CD8-positive, alpha-beta memory T cell (primary cell): Measurements from ENCODE around the gene VASH2. TPM values are rescaled to one million over a fixed set of nuclear protein-coding genes. Genes with fewer than 3 reads are reported as not detected.
"Not testable (repeated sequence)": the region's sequence is repeated elsewhere in the genome, so short reads cannot be mapped to it uniquely, and the experiment has no call there.

Source experiments
- CTCF ChIA-PET: fragments of 350-600 bp; sonication (Branson Sonifier 250); formaldehyde crosslinking; loops from one replicate; lab custom pipeline; 2021; ENCODE audit warnings: antibody characterized with exemption; lab: Charles Lee
- POLR2A ChIA-PET: fragments of 350-600 bp; sonication (Branson Sonifier 250); formaldehyde crosslinking; loops from one replicate; lab custom pipeline; 2021; ENCODE audit warnings: antibody characterized with exemption; lab: Charles Lee
- DNase-seq, 5 donors: peaks; one replicate each; pipeline versions ENCODE4 v3.0.0 to v3.0.0-alpha.2; 2020 to 2022; ENCODE audit warnings: mixed read lengths in 1 of 5
- H3K27ac ChIP-seq: one replicate; pipeline ENCODE4 v1.7.0; 2013; ENCODE audit warnings: low read depth, mild to moderate bottlenecking, low read length, moderate library complexity
- H3K27me3 ChIP-seq: 2 replicates; pipeline ENCODE4 v1.7.0; 2013; ENCODE audit warnings: low read length, mild to moderate bottlenecking; ENCODE audit not compliant: insufficient read depth, poor library complexity, severe bottlenecking
- H3K36me3 ChIP-seq: 2 replicates; pipeline ENCODE4 v1.7.0; 2013; ENCODE audit warnings: mild to moderate bottlenecking, low read length, moderate library complexity; ENCODE audit not compliant: insufficient read depth
- H3K4me1 ChIP-seq: 2 replicates; pipeline ENCODE4 v1.7.0; 2013; ENCODE audit warnings: mild to moderate bottlenecking, low read length, moderate library complexity; ENCODE audit not compliant: insufficient read depth
- H3K4me3 ChIP-seq: 2 replicates; pipeline ENCODE4 v1.7.0; 2013; ENCODE audit warnings: mild to moderate bottlenecking, low read length
- H3K9me3 ChIP-seq: 2 replicates; pipeline ENCODE4 v1.7.0; 2013; ENCODE audit warnings: mild to moderate bottlenecking, low read length
- H3K27ac Mint-ChIP-seq, 8 donors: one replicate each; pipeline ENCODE4 v1.8.0; 2020 to 2021; ENCODE audit warnings: mixed read lengths in 8 of 8, mild to moderate bottlenecking in 6 of 8, inconsistent platforms in 3 of 8, moderate library complexity in 3 of 8
- H3K27me3 Mint-ChIP-seq, 2 donors: one replicate each; pipeline ENCODE4 v1.8.0; 2020 to 2021; ENCODE audit warnings: mixed read lengths in 2 of 2, mild to moderate bottlenecking in 1 of 2, moderate library complexity in 1 of 2
- H3K36me3 Mint-ChIP-seq, 3 donors: one replicate each; pipeline ENCODE4 v1.8.0; 2020 to 2021; ENCODE audit warnings: mixed read lengths in 3 of 3, inconsistent platforms in 1 of 3, mild to moderate bottlenecking in 1 of 3
- H3K4me1 Mint-ChIP-seq, 3 donors: one replicate each; pipeline ENCODE4 v1.8.0; 2020 to 2021; ENCODE audit warnings: mixed read lengths in 3 of 3, inconsistent platforms in 1 of 3, mild to moderate bottlenecking in 1 of 3
- H3K4me3 Mint-ChIP-seq, 7 donors: one replicate each; pipeline ENCODE4 v1.8.0; 2020 to 2021; ENCODE audit warnings: mixed read lengths in 7 of 7, mild to moderate bottlenecking in 6 of 7, moderate library complexity in 4 of 7, inconsistent platforms in 2 of 7
- H3K9me3 Mint-ChIP-seq, 5 donors: one replicate each; pipeline ENCODE4 v1.8.0; 2020 to 2022; ENCODE audit warnings: mixed read lengths in 5 of 5, mild to moderate bottlenecking in 3 of 5, moderate library complexity in 2 of 5, inconsistent platforms in 1 of 5
- polyA plus RNA-seq: library from polyadenylated mRNA; unstranded; fragments of 300-500 nt; fragmentation: Illumina TruSeq; gene quantifications from one replicate; pipeline ENCODE4 v1.2.3, GENCODE V29; 2021
- total RNA-seq, 2 experiments: library from RNA; stranded (reverse); gene quantifications; one replicate each; pipeline ENCODE4 v1.2.3, GENCODE V29; 2021

Gene VASH2
- total RNA-seq (under 1 TPM; 0.07 to 0.18 TPM), polyA plus RNA-seq (not detected)

GRCh38 chr1:212950243-212951125 lies at the start of gene VASH2:
TSS of gene VASH2 (plus strand) at chr1:212950541. CDS start at chr1:212951543, 1,002 bp downstream.
- no peaks in the 10 kb centered on the region for H3K36me3 Mint-ChIP-seq

DNA sequence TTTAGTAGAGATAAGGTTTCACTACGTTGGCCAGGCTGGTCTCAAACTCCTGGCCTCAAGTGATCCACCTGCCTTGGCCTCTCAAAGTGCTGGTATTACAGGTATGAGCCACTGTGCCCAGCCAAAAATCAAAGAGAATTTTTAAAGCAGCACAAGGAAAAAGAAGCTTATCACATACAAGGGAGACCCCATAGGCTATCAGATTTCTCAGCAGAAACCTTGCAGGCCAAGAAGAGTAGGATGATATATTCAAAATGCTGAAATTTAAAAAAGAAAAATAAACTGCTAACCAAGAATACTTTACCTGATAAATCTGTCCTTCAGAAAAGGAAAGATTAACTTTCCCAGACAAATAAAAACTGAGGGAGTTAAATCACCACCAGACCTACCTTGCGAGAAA lies 49.1 kb upstream of the VASH2 start:
- H3K27ac ChIP-seq: no peak overlapping the region
- no peaks in the 10 kb centered on the region for H3K27me3 Mint-ChIP-seq
- POLR2A ChIA-PET: no interaction called here
- no peak overlapping the region for H3K4me3 ChIP-seq
- H3K4me3 Mint-ChIP-seq: no peak overlapping the region
- H3K9me3 ChIP-seq: peaks cover 9% of the 10 kb centered on the region
- no peaks in the 10 kb centered on the region for H3K4me1 ChIP-seq
- no peaks in the 10 kb centered on the region for H3K36me3 ChIP-seq
- no peak for DNase-seq
- H3K4me1 Mint-ChIP-seq: no peaks in the 10 kb centered on the region
- no peak overlapping the region for H3K27ac Mint-ChIP-seq
- no peaks in the 10 kb centered on the region for H3K27me3 ChIP-seq
- H3K9me3 Mint-ChIP-seq: peaks cover 31 to 37% (median 36%) of the 10 kb centered on the region in 5 donors
- peaks cover 24 to 43% (median 35%) of the 10 kb centered on the region in 3 donors for H3K36me3 Mint-ChIP-seq
- CTCF ChIA-PET: interaction anchor here (0.7 kb wide), 1 partner anchor 801 kb away, joined by 3 read pairs; no protein-coding TSS in a partner anchor

More at GRCh38 chr1:212950243-212951125, at the start of gene VASH2:
- H3K36me3 ChIP-seq: no peaks in the 10 kb centered on the region
- H3K4me1 ChIP-seq: no peaks in the 10 kb centered on the region
- peak within 1 kb of the TSS; percentile 39 for H3K4me3 ChIP-seq
- H3K27me3 ChIP-seq: peaks cover 16% of the 10 kb centered on the region
- ChIA-PET POLR2A (no interaction called here), CTCF (no interaction called here)
- peaks cover 36 to 60% of the 10 kb centered on the region in 2 donors for H3K27me3 Mint-ChIP-seq
- H3K4me1 Mint-ChIP-seq: peaks cover 7 to 22% (median 9%) of the 10 kb centered on the region in 3 donors
- H3K4me3 Mint-ChIP-seq: peak within 1 kb of the TSS in 6 of 7 donors; percentile 62 to 87 (median 74)
- H3K27ac Mint-ChIP-seq: peak within 1 kb of the TSS in 1 of 8 donors; percentile 14
- H3K9me3 Mint-ChIP-seq: peaks cover 0 to 5% (median 2%) of the 10 kb centered on the region in 5 donors
- H3K9me3 ChIP-seq: no peaks in the 10 kb centered on the region
- peak in 4 of 5 donors; percentile 3 to 11 (median 9) for DNase-seq
- H3K27ac ChIP-seq: no peak within 1 kb of the TSS

DNA sequence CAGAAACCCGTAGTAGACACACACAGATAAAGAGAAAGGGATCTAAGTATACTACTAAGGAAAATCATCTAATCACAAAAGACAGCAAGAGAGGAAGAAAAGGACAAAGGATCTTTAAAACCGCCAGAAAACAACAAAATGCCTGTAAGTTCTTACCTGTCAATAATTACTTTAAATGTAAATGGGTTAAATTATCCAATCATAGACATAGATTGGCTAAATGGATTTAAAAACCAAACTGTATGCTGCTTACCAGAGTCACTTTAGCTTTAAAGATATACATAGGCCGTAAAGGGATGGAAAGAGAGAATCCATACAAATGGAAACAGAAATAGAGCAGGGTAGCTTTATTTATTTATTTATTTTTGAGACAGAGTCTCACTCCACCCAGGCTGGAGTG lies 48.3 kb upstream of the VASH2 start:
- no peaks in the 10 kb centered on the region for H3K36me3 ChIP-seq
- peaks cover 9% of the 10 kb centered on the region for H3K9me3 ChIP-seq
- H3K27ac ChIP-seq: no peak overlapping the region
- ChIA-PET CTCF (no interaction called here), POLR2A (no interaction called here)
- Mint-ChIP-seq H3K36me3 (peaks cover 22 to 41% (median 32%) of the 10 kb centered on the region in 3 donors), H3K27me3 (no peaks in the 10 kb centered on the region), H3K4me3 (no peak overlapping the region), H3K9me3 (peaks cover 31 to 37% (median 36%) of the 10 kb centered on the region in 5 donors), H3K4me1 (no peaks in the 10 kb centered on the region), H3K27ac (no peak overlapping the region)
- no peak for DNase-seq
- no peaks in the 10 kb centered on the region for H3K4me1 ChIP-seq
- no peak overlapping the region for H3K4me3 ChIP-seq
- no peaks in the 10 kb centered on the region for H3K27me3 ChIP-seq

DNA sequence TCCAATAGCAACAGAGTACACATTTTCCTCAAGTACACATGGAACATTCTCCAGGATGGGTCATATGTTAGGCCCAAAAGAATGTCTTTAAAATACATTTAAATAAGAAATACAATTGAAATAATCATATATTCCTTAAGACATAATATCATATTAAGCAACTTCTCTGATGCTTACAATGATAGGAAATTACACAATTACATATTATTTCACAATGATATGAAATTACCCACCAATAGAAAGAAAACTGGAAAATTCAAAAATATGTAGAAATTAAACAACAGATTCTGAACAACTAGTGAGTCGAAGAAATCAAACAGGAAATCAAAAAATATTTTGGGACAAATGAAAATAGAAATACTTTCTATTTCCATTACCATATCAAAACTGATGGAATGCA lies 46.7 kb upstream of the VASH2 start:
- ChIA-PET CTCF (no interaction called here), POLR2A (no interaction called here)
- Mint-ChIP-seq H3K4me1 (no peaks in the 10 kb centered on the region), H3K27me3 (peaks cover 0 to 4% of the 10 kb centered on the region in 2 donors), H3K27ac (no peak overlapping the region), H3K9me3 (peaks cover 28 to 36% (median 35%) of the 10 kb centered on the region in 5 donors), H3K36me3 (peaks cover 14 to 30% (median 20%) of the 10 kb centered on the region in 3 donors), H3K4me3 (no peak overlapping the region)
- no peaks in the 10 kb centered on the region for H3K36me3 ChIP-seq
- H3K4me1 ChIP-seq: no peaks in the 10 kb centered on the region
- no peak overlapping the region for H3K4me3 ChIP-seq
- no peak overlapping the region for H3K27ac ChIP-seq
- no peak for DNase-seq
- peaks cover 9% of the 10 kb centered on the region for H3K9me3 ChIP-seq
- H3K27me3 ChIP-seq: no peaks in the 10 kb centered on the region

GRCh38 chr1:212908071-212908470 lies 42.3 kb upstream of the VASH2 start:
- H3K4me3 ChIP-seq, H3K4me1 ChIP-seq, H3K36me3 ChIP-seq, H3K9me3 Mint-ChIP-seq, DNase-seq, CTCF ChIA-PET, H3K27me3 ChIP-seq, H3K27ac Mint-ChIP-seq, H3K9me3 ChIP-seq, H3K4me1 Mint-ChIP-seq, H3K36me3 Mint-ChIP-seq, H3K27me3 Mint-ChIP-seq, POLR2A ChIA-PET, H3K4me3 Mint-ChIP-seq, H3K27ac ChIP-seq: not testable (repeated sequence)

DNA sequence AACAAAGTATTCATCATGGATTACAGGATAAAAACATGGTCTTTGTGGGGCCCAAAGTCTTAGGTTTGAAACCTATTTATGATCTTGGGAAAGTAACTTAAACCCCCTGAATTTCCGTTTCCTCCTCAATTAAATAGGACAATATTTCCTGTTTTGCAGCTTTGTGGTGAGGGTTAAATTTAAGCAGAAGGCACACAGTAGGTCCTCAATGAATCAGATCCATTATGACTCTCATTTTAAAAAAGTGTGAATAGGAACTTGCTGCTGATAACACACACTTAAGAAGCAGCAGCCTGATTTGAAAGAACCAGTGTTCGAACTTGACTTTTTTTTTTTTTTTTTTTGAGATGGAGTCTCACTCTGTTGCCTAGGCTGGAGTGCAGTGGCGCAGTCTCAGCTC lies 41.4 kb upstream of the VASH2 start:
- no peaks in the 10 kb centered on the region for H3K36me3 Mint-ChIP-seq
- H3K27me3 Mint-ChIP-seq: peaks cover 0 to 5% of the 10 kb centered on the region in 2 donors
- ChIA-PET POLR2A (no interaction called here), CTCF (no interaction called here)
- peaks cover 2 to 4% (median 2%) of the 10 kb centered on the region in 5 donors for H3K9me3 Mint-ChIP-seq
- H3K27me3 ChIP-seq: no peaks in the 10 kb centered on the region
- no peak overlapping the region for H3K4me3 Mint-ChIP-seq
- no peaks in the 10 kb centered on the region for H3K4me1 Mint-ChIP-seq
- DNase-seq: no peak
- H3K27ac ChIP-seq: no peak overlapping the region
- H3K36me3 ChIP-seq: no peaks in the 10 kb centered on the region
- H3K4me1 ChIP-seq: no peaks in the 10 kb centered on the region
- H3K27ac Mint-ChIP-seq: no peak overlapping the region
- no peaks in the 10 kb centered on the region for H3K9me3 ChIP-seq
- H3K4me3 ChIP-seq: no peak overlapping the region

DNA sequence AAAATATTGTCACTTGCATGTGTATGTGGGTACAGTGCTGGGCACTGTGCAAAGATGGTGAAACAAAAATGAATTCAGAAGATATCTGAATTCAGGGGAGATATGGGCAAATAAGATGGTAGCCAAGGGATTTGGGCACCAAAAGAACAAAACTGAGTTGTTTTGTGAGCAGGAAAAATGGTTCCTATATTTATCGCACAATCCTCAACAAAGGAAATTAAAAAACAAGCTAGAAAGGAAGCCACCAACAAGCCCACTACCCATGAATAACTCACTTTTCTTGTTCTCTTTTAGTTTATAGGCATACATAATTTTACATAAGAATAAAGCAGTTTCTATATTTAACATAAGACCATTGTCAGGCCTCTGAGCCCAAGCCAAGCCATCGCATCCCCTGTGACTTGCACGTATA lies 40.7 kb upstream of the VASH2 start:
- H3K9me3 ChIP-seq: no peaks in the 10 kb centered on the region
- H3K27me3 ChIP-seq: no peaks in the 10 kb centered on the region
- H3K9me3 Mint-ChIP-seq: peaks cover 0 to 2% (median 0%) of the 10 kb centered on the region in 5 donors
- CTCF ChIA-PET: no interaction called here
- no peak overlapping the region for H3K4me3 Mint-ChIP-seq
- no peak overlapping the region for H3K27ac Mint-ChIP-seq
- H3K27me3 Mint-ChIP-seq: peaks cover 3 to 8% of the 10 kb centered on the region in 2 donors
- POLR2A ChIA-PET: no interaction called here
- no peak overlapping the region for H3K27ac ChIP-seq
- no peaks in the 10 kb centered on the region for H3K4me1 Mint-ChIP-seq
- H3K36me3 Mint-ChIP-seq: no peaks in the 10 kb centered on the region
- DNase-seq: no peak
- H3K36me3 ChIP-seq: no peaks in the 10 kb centered on the region
- H3K4me3 ChIP-seq: no peak overlapping the region
- H3K4me1 ChIP-seq: no peaks in the 10 kb centered on the region

DNA sequence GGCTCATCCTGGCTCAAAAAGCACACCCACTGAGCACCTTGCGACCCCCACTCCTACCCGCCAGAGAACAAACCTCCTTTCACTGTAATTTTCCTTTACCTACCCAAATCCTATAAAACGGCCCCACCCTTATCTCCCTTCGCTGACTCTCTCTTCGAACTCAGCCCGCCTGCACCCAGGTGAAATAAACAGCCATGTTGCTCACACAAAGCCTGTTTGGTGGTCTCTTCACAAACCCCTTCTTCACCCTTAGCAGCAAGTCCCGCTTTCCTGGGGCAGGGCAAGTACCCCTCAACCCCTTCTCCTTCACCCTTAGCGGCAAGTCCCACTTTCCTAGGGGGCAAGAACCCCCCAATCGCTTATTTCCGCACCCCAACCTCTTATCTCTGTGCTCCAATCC lies 40.1 kb upstream of the VASH2 start:
- H3K4me1 Mint-ChIP-seq, H3K9me3 Mint-ChIP-seq, H3K4me3 Mint-ChIP-seq, H3K36me3 Mint-ChIP-seq, H3K36me3 ChIP-seq, DNase-seq, CTCF ChIA-PET, H3K4me3 ChIP-seq, H3K27me3 ChIP-seq, H3K27ac Mint-ChIP-seq, H3K27ac ChIP-seq, POLR2A ChIA-PET, H3K4me1 ChIP-seq, H3K9me3 ChIP-seq: not testable (repeated sequence)
- H3K27me3 Mint-ChIP-seq: peaks cover 3 to 10% of the 10 kb centered on the region in 2 donors
